ENCODE results near the gene SDK2. TPM values are rescaled to one million over a fixed set of nuclear protein-coding genes. Genes with fewer than 3 reads are reported as not detected.

SDK2 gene
- total RNA-seq, 3 donors from 2014 or later (not counting 1 experiment from before 2014, with no cell fraction given) = 0.41 to 0.90 (median 0.49) TPM

GRCh38 chr17:73592079-73592415, 52.2 kb downstream of the SDK2 start:
- 9% methylated on average over 6 of the region's 6 CpGs for WGBS (ENCODE audit: insufficient coverage)
- peak overlapping the region; percentile 81 for H3K4me3 Mint-ChIP-seq
- Histone ChIP-seq H3K4me1 (ENCODE audit: control insufficient read depth, insufficient read depth, low read length) (peaks cover 74% of the 10 kb centered on the region), H3K9me3 (ENCODE audit: control insufficient read depth, insufficient read depth, low read length) (no peaks in the 10 kb centered on the region), H3K4me3 (ENCODE audit: low read length) (no peak overlapping the region), H3K36me3 (ENCODE audit: control insufficient read depth, insufficient read depth, low read length) (no peaks in the 10 kb centered on the region), H3K27ac (ENCODE audit: low read length) (peak overlapping the region; percentile 34), H3K27me3 (ENCODE audit: control insufficient read depth, insufficient read depth, low read length) (peaks cover 15% of the 10 kb centered on the region)
- no peaks in the 10 kb centered on the region for H3K36me3 Mint-ChIP-seq
- intact Hi-C loops (cut with micrococcal nuclease) = no loop called here
- H3K4me1 Mint-ChIP-seq = peaks cover 18 to 52% of the 10 kb centered on the region in 2 donors
- peak overlapping the region; percentile 33 to 77 for H3K27ac Mint-ChIP-seq
- ATAC-seq (no peak), DNase-seq (no peak)
- no peaks in the 10 kb centered on the region for H3K9me3 Mint-ChIP-seq
- peaks cover 57 to 65% of the 10 kb centered on the region in 2 donors for H3K27me3 Mint-ChIP-seq (ENCODE audit: low read depth in 2 of 2)
- TF ChIP-seq CTCF (IDR thresholded peaks at IDR 0.05) = no peak

GRCh38 chr17:73591296-73592078, 52.8 kb downstream of the SDK2 start:
- intact Hi-C loops (cut with micrococcal nuclease) = no loop called here
- H3K27me3 ChIP-seq (ENCODE audit: control insufficient read depth, insufficient read depth, low read length) = peaks cover 15% of the 10 kb centered on the region
- H3K27ac ChIP-seq (ENCODE audit: low read length) = peak overlapping the region; percentile 24
- no peaks in the 10 kb centered on the region for H3K9me3 Mint-ChIP-seq
- H3K27me3 Mint-ChIP-seq (ENCODE audit: low read depth in 2 of 2) = peaks cover 52 to 65% of the 10 kb centered on the region in 2 donors
- peaks cover 18 to 52% of the 10 kb centered on the region in 2 donors for H3K4me1 Mint-ChIP-seq
- no peaks in the 10 kb centered on the region for H3K36me3 Mint-ChIP-seq
- no peaks in the 10 kb centered on the region for H3K9me3 ChIP-seq (ENCODE audit: control insufficient read depth, insufficient read depth, low read length)
- peak overlapping the region; percentile 33 to 77 for H3K27ac Mint-ChIP-seq
- peak; percentile 79 to 96 (median 81) for ATAC-seq
- H3K4me3 ChIP-seq (ENCODE audit: low read length) = no peak overlapping the region
- peak overlapping the region; percentile 81 for H3K4me3 Mint-ChIP-seq
- 2% methylated on average over 19 of the region's 19 CpGs for WGBS (ENCODE audit: insufficient coverage)
- H3K4me1 ChIP-seq (ENCODE audit: control insufficient read depth, insufficient read depth, low read length) = peaks cover 74% of the 10 kb centered on the region
- TF ChIP-seq CTCF (IDR thresholded peaks at IDR 0.05) = no peak
- no peaks in the 10 kb centered on the region for H3K36me3 ChIP-seq (ENCODE audit: control insufficient read depth, insufficient read depth, low read length)
- DNase-seq = peak; percentile 41 to 79

- ATAC-seq (no peak), DNase-seq (no peak)
- Histone ChIP-seq H3K27ac (ENCODE audit: low read length) (no peak overlapping the region), H3K4me1 (ENCODE audit: control insufficient read depth, insufficient read depth, low read length) (peaks cover 64% of the 10 kb centered on the region), H3K27me3 (ENCODE audit: control insufficient read depth, insufficient read depth, low read length) (peaks cover 6% of the 10 kb centered on the region), H3K9me3 (ENCODE audit: control insufficient read depth, insufficient read depth, low read length) (no peaks in the 10 kb centered on the region), H3K36me3 (ENCODE audit: control insufficient read depth, insufficient read depth, low read length) (no peaks in the 10 kb centered on the region), H3K4me3 (ENCODE audit: low read length) (no peak overlapping the region)
- TF ChIP-seq CTCF (IDR thresholded peaks at IDR 0.05) = no peak
- Mint-ChIP-seq H3K27me3 (ENCODE audit: low read depth in 2 of 2) (peaks cover 48 to 65% of the 10 kb centered on the region in 2 donors), H3K4me3 (no peak overlapping the region), H3K4me1 (peaks cover 18 to 42% of the 10 kb centered on the region in 2 donors), H3K9me3 (no peaks in the 10 kb centered on the region), H3K27ac (no peak overlapping the region), H3K36me3 (no peaks in the 10 kb centered on the region)
- WGBS (ENCODE audit: insufficient coverage) = 91% methylated on average over 11 of the region's 11 CpGs
- intact Hi-C loops (cut with micrococcal nuclease) = no loop called here
Observed at GRCh38 chr17:73589363-73589980, 54.8 kb downstream of the SDK2 start.
